HEK293 (cell line): ENCODE measurements around the gene SLFN5.

Experiments
- CTCF ChIA-PET: fragments of 350-600 bp; formaldehyde crosslinking; extraction: SDS; loops from one replicate; lab custom pipeline; 2021; ENCODE audit warnings: antibody characterized with exemption; lab: Yijun Ruan, JAX
- POLR2A ChIA-PET: fragments of 300-600 bp; formaldehyde crosslinking; extraction: SDS; loops from one replicate; lab custom pipeline; 2020; ENCODE audit warnings: antibody characterized with exemption, inconsistent platforms; lab: Yijun Ruan, JAX
- H3K27ac ChIP-seq: fragments of 200-500 bp; sonication (Bioruptor generic); 2 replicates; pipeline ENCODE4 v1.5.1; 2014; ENCODE audit warnings: low read depth, low read length, control low read depth, inconsistent platforms; ENCODE audit errors: extremely low read depth
- H3K36me3 ChIP-seq, 2 experiments: fragments of 200-500 bp in 1 of 2; sonication (Bioruptor generic) in 1 of 2; 1 replicate in 1 of 2; 2 replicates in 1 of 2; pipeline ENCODE4 v1.5.1; 2014 to 2017; ENCODE audit warnings: inconsistent platforms in 2 of 2, low read length in 2 of 2; ENCODE audit not compliant: control insufficient read depth in 2 of 2, insufficient read depth in 1 of 2
- H3K4me1 ChIP-seq: fragments of 200-500 bp; sonication (Bioruptor generic); 2 replicates; pipeline ENCODE4 v1.5.1; 2014; ENCODE audit warnings: mild to moderate bottlenecking, low read length, inconsistent platforms; ENCODE audit not compliant: control insufficient read depth, insufficient read depth
- H3K4me3 ChIP-seq: 2 replicates; pipeline ENCODE4 v1.5.1; 2011; ENCODE audit warnings: low read depth, mild to moderate bottlenecking, control low read depth, low read length, moderate library complexity
- H3K9me3 ChIP-seq: fragments of 200-500 bp; sonication (Bioruptor generic); 2 replicates; pipeline ENCODE4 v1.5.1; 2014; ENCODE audit warnings: low read depth, low read length, inconsistent platforms; ENCODE audit not compliant: control insufficient read depth, insufficient read depth
- BCL11B ChIP-seq: fragments of 450-650 bp; formaldehyde crosslinking; IDR thresholded peaks from 2 replicates; pipeline ENCODE4 v1.5.1; 2016; ENCODE audit warnings: low read depth, missing biosample characterization, missing genetic modification characterization
- EGR2 ChIP-seq: fragments of 450-650 bp; formaldehyde crosslinking; IDR thresholded peaks from 2 replicates; pipeline ENCODE4 v1.5.1; 2016; ENCODE audit warnings: low read depth, missing biosample characterization, missing genetic modification characterization
- GLI2 ChIP-seq: fragments of 450-650 bp; formaldehyde crosslinking; IDR thresholded peaks from 2 replicates; pipeline ENCODE4; 2017; ENCODE audit warnings: missing biosample characterization, missing genetic modification characterization, low read depth, borderline replicate concordance
- HOXC10 ChIP-seq: sonication (generic); formaldehyde crosslinking; IDR thresholded peaks from 2 replicates; pipeline ENCODE4 v1.8.1; 2023; ENCODE audit warnings: mild to moderate bottlenecking, missing genetic modification reagents
- HOXD13 ChIP-seq: sonication (generic); formaldehyde crosslinking; IDR thresholded peaks from 2 replicates; pipeline ENCODE4 v1.8.0; 2022; ENCODE audit warnings: missing genetic modification reagents, borderline replicate concordance
- YY2 ChIP-seq: fragments of 450-650 bp; formaldehyde crosslinking; IDR thresholded peaks from 2 replicates; pipeline ENCODE4 v1.5.1; 2016; ENCODE audit warnings: missing biosample characterization, missing genetic modification characterization
- ZBTB6 ChIP-seq: fragments of 450-650 bp; formaldehyde crosslinking; IDR thresholded peaks from 2 replicates; pipeline ENCODE4 v1.5.1; 2017; ENCODE audit warnings: missing biosample characterization, missing genetic modification characterization
- ZIC2 ChIP-seq: fragments of 450-650 bp; formaldehyde crosslinking; IDR thresholded peaks from 2 replicates; pipeline ENCODE4 v1.5.1; 2016; ENCODE audit warnings: missing biosample characterization, missing genetic modification characterization
- ZNF221 ChIP-seq: fragments of 450-650 bp; formaldehyde crosslinking; IDR thresholded peaks from 2 replicates; pipeline ENCODE4 v1.5.1; 2017; ENCODE audit warnings: missing biosample characterization, missing genetic modification characterization, borderline replicate concordance
- ZNF223 ChIP-seq: fragments of 450-650 bp; formaldehyde crosslinking; IDR thresholded peaks from 2 replicates; pipeline ENCODE4 v1.5.1; 2016; ENCODE audit warnings: missing biosample characterization, missing genetic modification characterization
- ZNF239 ChIP-seq: fragments of 450-650 bp; formaldehyde crosslinking; IDR thresholded peaks from 2 replicates; pipeline ENCODE4 v1.5.1; 2016; ENCODE audit warnings: missing biosample characterization, missing genetic modification characterization
- ZNF24 ChIP-seq: fragments of 450-650 bp; formaldehyde crosslinking; IDR thresholded peaks from 2 replicates; pipeline ENCODE4 v1.5.1; 2016; ENCODE audit warnings: missing biosample characterization, missing genetic modification characterization
- ZNF248 ChIP-seq: fragments of 450-650 bp; formaldehyde crosslinking; IDR thresholded peaks from 2 replicates; pipeline ENCODE4 v1.5.1; 2017; ENCODE audit warnings: missing biosample characterization, missing genetic modification characterization
- ZNF292 ChIP-seq: fragments of 450-650 bp; formaldehyde crosslinking; IDR thresholded peaks from 2 replicates; pipeline ENCODE4 v1.5.1; 2016; ENCODE audit warnings: low read depth, missing biosample characterization, missing genetic modification characterization, borderline replicate concordance
- ZNF302 ChIP-seq: fragments of 450-650 bp; formaldehyde crosslinking; IDR thresholded peaks from 2 replicates; pipeline ENCODE4 v1.5.1; 2016; ENCODE audit warnings: missing biosample characterization, missing genetic modification characterization, low read depth
- ZNF350 ChIP-seq: fragments of 450-650 bp; formaldehyde crosslinking; IDR thresholded peaks from 2 replicates; pipeline ENCODE4 v1.5.0; 2017; ENCODE audit warnings: missing biosample characterization, mild to moderate bottlenecking, missing genetic modification characterization
- ZNF501 ChIP-seq: fragments of 450-650 bp; formaldehyde crosslinking; IDR thresholded peaks from 2 replicates; pipeline ENCODE4 v1.5.1; 2016; ENCODE audit warnings: missing biosample characterization, missing genetic modification characterization
- ZNF621 ChIP-seq: fragments of 450-650 bp; formaldehyde crosslinking; IDR thresholded peaks from 2 replicates; pipeline ENCODE4 v1.5.1; 2017; ENCODE audit warnings: missing biosample characterization, missing genetic modification characterization
- ZNF639 ChIP-seq: fragments of 450-650 bp; formaldehyde crosslinking; IDR thresholded peaks from 2 replicates; pipeline ENCODE4 v1.5.1; 2016; ENCODE audit warnings: missing biosample characterization, missing genetic modification characterization
- ZNF670 ChIP-seq: fragments of 450-650 bp; formaldehyde crosslinking; IDR thresholded peaks from 2 replicates; pipeline ENCODE4 v1.5.1; 2016; ENCODE audit warnings: missing biosample characterization, missing genetic modification characterization, low read depth
- ZNF677 ChIP-seq: fragments of 450-650 bp; IDR thresholded peaks from 2 replicates; pipeline ENCODE4 v1.5.0; 2018; ENCODE audit warnings: missing biosample characterization, mild to moderate bottlenecking, missing genetic modification characterization, moderate library complexity
- ZNF76 ChIP-seq: fragments of 450-650 bp; formaldehyde crosslinking; IDR thresholded peaks from 2 replicates; pipeline ENCODE4; 2016; ENCODE audit warnings: low read depth, missing biosample characterization, missing genetic modification characterization, borderline replicate concordance
- TF ChIP-seq, protein P1 (sequence below): fragments of 450-650 bp; formaldehyde crosslinking; IDR thresholded peaks from 2 replicates; pipeline ENCODE4 v1.5.1; 2016; ENCODE audit warnings: missing biosample characterization, missing genetic modification characterization

Gene SLFN5

GRCh38 chr17:35286120-35286781 lies 43.4 kb downstream of the SLFN5 start:
- CTCF ChIA-PET: interaction anchor here (0.7 to 3.2 kb wide), 3 partner anchors 26 to 288 kb away, joined by 4 to 12 read pairs (median 4); no protein-coding TSS in a partner anchor
- Histone ChIP-seq H3K36me3 (no peaks in the 10 kb centered on the region), H3K27ac (no peak overlapping the region), H3K9me3 (no peaks in the 10 kb centered on the region), H3K4me1 (peaks cover 4% of the 10 kb centered on the region; the same call in 1 of the 2 replicates), H3K4me3 (no peak overlapping the region)
- POLR2A ChIA-PET: no interaction called here
- no peak for TF ChIP-seq ZBTB6 (tag by site-specific recombination)
- TF ChIP-seq ZNF677: no peak
- TF ChIP-seq YY2 (tag by site-specific recombination): no peak

- POLR2A ChIA-PET: no interaction called here
Measured at GRCh38 chr17:35287286-35287811, 44.5 kb downstream of the SLFN5 start.

More at GRCh38 chr17:35287286-35287811, 44.5 kb downstream of the SLFN5 start:
- no peak for TF ChIP-seq ZNF248 (tag by site-specific recombination)
- TF ChIP-seq, protein P1, sequence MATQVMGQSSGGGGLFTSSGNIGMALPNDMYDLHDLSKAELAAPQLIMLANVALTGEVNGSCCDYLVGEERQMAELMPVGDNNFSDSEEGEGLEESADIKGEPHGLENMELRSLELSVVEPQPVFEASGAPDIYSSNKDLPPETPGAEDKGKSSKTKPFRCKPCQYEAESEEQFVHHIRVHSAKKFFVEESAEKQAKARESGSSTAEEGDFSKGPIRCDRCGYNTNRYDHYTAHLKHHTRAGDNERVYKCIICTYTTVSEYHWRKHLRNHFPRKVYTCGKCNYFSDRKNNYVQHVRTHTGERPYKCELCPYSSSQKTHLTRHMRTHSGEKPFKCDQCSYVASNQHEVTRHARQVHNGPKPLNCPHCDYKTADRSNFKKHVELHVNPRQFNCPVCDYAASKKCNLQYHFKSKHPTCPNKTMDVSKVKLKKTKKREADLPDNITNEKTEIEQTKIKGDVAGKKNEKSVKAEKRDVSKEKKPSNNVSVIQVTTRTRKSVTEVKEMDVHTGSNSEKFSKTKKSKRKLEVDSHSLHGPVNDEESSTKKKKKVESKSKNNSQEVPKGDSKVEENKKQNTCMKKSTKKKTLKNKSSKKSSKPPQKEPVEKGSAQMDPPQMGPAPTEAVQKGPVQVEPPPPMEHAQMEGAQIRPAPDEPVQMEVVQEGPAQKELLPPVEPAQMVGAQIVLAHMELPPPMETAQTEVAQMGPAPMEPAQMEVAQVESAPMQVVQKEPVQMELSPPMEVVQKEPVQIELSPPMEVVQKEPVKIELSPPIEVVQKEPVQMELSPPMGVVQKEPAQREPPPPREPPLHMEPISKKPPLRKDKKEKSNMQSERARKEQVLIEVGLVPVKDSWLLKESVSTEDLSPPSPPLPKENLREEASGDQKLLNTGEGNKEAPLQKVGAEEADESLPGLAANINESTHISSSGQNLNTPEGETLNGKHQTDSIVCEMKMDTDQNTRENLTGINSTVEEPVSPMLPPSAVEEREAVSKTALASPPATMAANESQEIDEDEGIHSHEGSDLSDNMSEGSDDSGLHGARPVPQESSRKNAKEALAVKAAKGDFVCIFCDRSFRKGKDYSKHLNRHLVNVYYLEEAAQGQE (tag by site-specific recombination): no peak
- TF ChIP-seq HOXC10 (CRISPR knock-in tag): no peak
- no peak for TF ChIP-seq ZNF302 (tag by site-specific recombination)
- no peak for TF ChIP-seq ZNF24 (tag by site-specific recombination)
- TF ChIP-seq ZNF292 (tag by site-specific recombination): no peak
- TF ChIP-seq BCL11B (tag by site-specific recombination): no peak
- no peak for TF ChIP-seq ZNF76 (tag by site-specific recombination)
- no peak for TF ChIP-seq ZIC2
- no peak for TF ChIP-seq HOXD13 (CRISPR knock-in tag)
- TF ChIP-seq ZNF501: no peak
- no peak for TF ChIP-seq ZNF221
- no peak for TF ChIP-seq ZNF239 (tag by site-specific recombination)
- TF ChIP-seq ZNF223 (tag by site-specific recombination): no peak
- TF ChIP-seq ZNF621 (tag by site-specific recombination): no peak
- TF ChIP-seq EGR2 (tag by site-specific recombination): no peak
- no peak for TF ChIP-seq GLI2
- TF ChIP-seq ZNF670 (tag by site-specific recombination): no peak
- TF ChIP-seq ZNF350: no peak
- TF ChIP-seq ZNF639 (tag by site-specific recombination): no peak
- H3K4me1 ChIP-seq: peaks cover 4% of the 10 kb centered on the region; the same call in 1 of the 2 replicates
- no peaks in the 10 kb centered on the region for H3K9me3 ChIP-seq
- H3K4me3 ChIP-seq: no peak overlapping the region
- no peaks in the 10 kb centered on the region for H3K36me3 ChIP-seq
- CTCF ChIA-PET: interaction anchor here (0.6 kb wide), 1 partner anchor 246 kb away, joined by 4 read pairs; no protein-coding TSS in a partner anchor
- no peak overlapping the region for H3K27ac ChIP-seq
